MM.1S (cell line): ENCODE data around the gene MBOAT7.

ENCODE experiments used
- CTCF ChIP-seq: fragments of 300-600 bp; sonication (generic); IDR thresholded peaks from 2 replicates; pipeline ENCODE4 v1.5.1; 2016; ENCODE audit warnings: antibody characterized with exemption, low read length, mixed read lengths
- EZH2 ChIP-seq: fragments of 300-600 bp; sonication (generic); optimal IDR thresholded peaks from 2 replicates; pipeline ENCODE3; 2017; ENCODE audit warnings: low read depth, mild to moderate bottlenecking, antibody characterized with exemption, low read length, mixed read lengths

GRCh38 chr19:54129617-54129996 lies 59.8 kb downstream of the MBOAT7 start:
- TF ChIP-seq CTCF (no peak), EZH2 (no peak)
